Smooth muscle cell (in vitro differentiated cells): ENCODE data around the gene TEX14. TPM values are rescaled to one million over a fixed set of nuclear protein-coding genes. Genes with fewer than 3 reads are reported as not detected.
A peak's percentile ranks its signal among the peaks of the same experiment; 100 is the strongest.

Source experiments
- DNase-seq: peaks from one replicate; lab custom pipeline; 2025; ENCODE audit not compliant: unreplicated experiment; lab: John Stamatoyannopoulos, UW
- H2AFZ ChIP-seq: fragments of 200-600 bp; sonication (generic); 2 replicates; pipeline ENCODE4 v1.6.0; 2016; ENCODE audit warnings: antibody characterized with exemption, low read depth, mild to moderate bottlenecking
- H3F3A ChIP-seq: fragments of 200-600 bp; sonication (generic); 2 replicates; pipeline ENCODE4 v1.6.0; 2017; ENCODE audit warnings: antibody characterized with exemption, low read depth
- H3K27ac ChIP-seq: fragments of 200-600 bp; sonication (generic); 2 replicates; pipeline ENCODE4 v1.5.1; 2016; ENCODE audit warnings: low read depth, mild to moderate bottlenecking
- H3K27me3 ChIP-seq: fragments of 200-600 bp; sonication (generic); 2 replicates; pipeline ENCODE4 v1.6.1; 2016; ENCODE audit warnings: low read depth, mild to moderate bottlenecking
- H3K36me3 ChIP-seq: fragments of 200-600 bp; sonication (generic); 2 replicates; pipeline ENCODE4 v1.5.1; 2016; ENCODE audit warnings: low read depth
- H3K4me1 ChIP-seq: fragments of 200-600 bp; sonication (generic); 2 replicates; pipeline ENCODE4 v1.5.1; 2016; ENCODE audit warnings: low read depth
- H3K4me2 ChIP-seq: fragments of 200-600 bp; sonication (generic); 2 replicates; pipeline ENCODE4 v1.6.0; 2016; ENCODE audit warnings: mild to moderate bottlenecking
- H3K4me3 ChIP-seq: fragments of 200-600 bp; sonication (generic); 2 replicates; pipeline ENCODE4 v1.5.1; 2016; ENCODE audit warnings: mild to moderate bottlenecking
- H3K79me2 ChIP-seq: fragments of 200-600 bp; sonication (generic); 2 replicates; pipeline ENCODE4 v1.6.0; 2016; ENCODE audit warnings: low read depth, mild to moderate bottlenecking
- H3K9ac ChIP-seq: fragments of 200-600 bp; sonication (generic); 2 replicates; pipeline ENCODE4 v1.6.0; 2016; ENCODE audit warnings: low read depth
- H3K9me3 ChIP-seq: fragments of 200-600 bp; sonication (generic); replicated peaks from 2 replicates; pipeline ENCODE4 v1.5.1; 2016; ENCODE audit warnings: low read depth
- H4K20me1 ChIP-seq: fragments of 200-600 bp; sonication (generic); 2 replicates; pipeline ENCODE4 v1.6.0; 2016; ENCODE audit warnings: low read depth
- WGBS: methylation state at CpG from one replicate; pipeline ENCODE4 v1.1.7; 2016; ENCODE audit warnings: low lambda C conversion rate; 5-methylcytosine and 5-hydroxymethylcytosine counted together
- polyA plus RNA-seq: library from polyadenylated mRNA; unstranded; fragments of >200 nt; fragmentation: Nextera tagmentation; extraction: Ambion mirVana; gene quantifications from 2 replicates; pipeline ENCODE4 v1.2.1, GENCODE V29; 2016
- total RNA-seq: library from RNA; depleted of rRNA; stranded (reverse); fragments of >200 nt; gene quantifications from 2 replicates; pipeline ENCODE4 v1.2.3, GENCODE V29; 2014
- TF ChIP-seq, protein P1 (sequence below): fragments of 200-600 bp; sonication (generic); IDR thresholded peaks from 2 replicates; pipeline ENCODE4 v1.5.1; 2017; ENCODE audit warnings: borderline replicate concordance, mild to moderate bottlenecking, antibody characterized with exemption; ENCODE audit not compliant: insufficient read depth, poor library complexity, severe bottlenecking

TEX14 gene
- total and polyA plus RNA-seq, 2 experiments from 2014 or later: 0.04 TPM; not detected in 1

DNA sequence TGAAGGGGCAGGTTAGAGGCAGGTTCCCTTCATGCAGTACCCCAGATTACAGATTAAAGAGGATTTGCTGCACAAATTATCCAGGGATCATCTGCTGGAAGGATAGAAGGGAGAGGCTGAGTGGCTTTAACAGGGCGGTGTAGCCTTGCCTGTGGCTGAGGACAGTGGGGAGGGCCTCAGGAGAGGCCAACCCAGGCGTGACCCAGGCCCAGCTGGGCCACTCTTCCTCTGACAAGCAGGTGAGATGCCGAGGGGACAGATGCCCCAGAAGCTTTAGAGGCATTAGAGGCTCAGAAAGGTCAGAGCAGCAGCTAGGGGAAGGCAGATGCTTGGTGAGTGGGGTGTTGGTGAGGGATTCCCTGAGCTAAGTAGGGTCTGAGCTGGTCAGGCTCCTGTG lies 159.3 kb downstream of the TEX14 start:
- no peaks in the 10 kb centered on the region for H3K79me2 ChIP-seq
- peaks cover 9% of the 10 kb centered on the region for H3K27me3 ChIP-seq
- peak overlapping the region; percentile 91 for H3K4me2 ChIP-seq
- TF ChIP-seq, protein P1, sequence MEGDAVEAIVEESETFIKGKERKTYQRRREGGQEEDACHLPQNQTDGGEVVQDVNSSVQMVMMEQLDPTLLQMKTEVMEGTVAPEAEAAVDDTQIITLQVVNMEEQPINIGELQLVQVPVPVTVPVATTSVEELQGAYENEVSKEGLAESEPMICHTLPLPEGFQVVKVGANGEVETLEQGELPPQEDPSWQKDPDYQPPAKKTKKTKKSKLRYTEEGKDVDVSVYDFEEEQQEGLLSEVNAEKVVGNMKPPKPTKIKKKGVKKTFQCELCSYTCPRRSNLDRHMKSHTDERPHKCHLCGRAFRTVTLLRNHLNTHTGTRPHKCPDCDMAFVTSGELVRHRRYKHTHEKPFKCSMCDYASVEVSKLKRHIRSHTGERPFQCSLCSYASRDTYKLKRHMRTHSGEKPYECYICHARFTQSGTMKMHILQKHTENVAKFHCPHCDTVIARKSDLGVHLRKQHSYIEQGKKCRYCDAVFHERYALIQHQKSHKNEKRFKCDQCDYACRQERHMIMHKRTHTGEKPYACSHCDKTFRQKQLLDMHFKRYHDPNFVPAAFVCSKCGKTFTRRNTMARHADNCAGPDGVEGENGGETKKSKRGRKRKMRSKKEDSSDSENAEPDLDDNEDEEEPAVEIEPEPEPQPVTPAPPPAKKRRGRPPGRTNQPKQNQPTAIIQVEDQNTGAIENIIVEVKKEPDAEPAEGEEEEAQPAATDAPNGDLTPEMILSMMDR: no peak
- H4K20me1 ChIP-seq: no peaks in the 10 kb centered on the region
- no peaks in the 10 kb centered on the region for H3K9me3 ChIP-seq
- no peaks in the 10 kb centered on the region for H3F3A ChIP-seq
- no peaks in the 10 kb centered on the region for H3K36me3 ChIP-seq
- H3K4me3 ChIP-seq: peak overlapping the region; percentile 61
- no peak overlapping the region for H3K27ac ChIP-seq
- DNase-seq: no peak
- peak overlapping the region; percentile 36 for H2AFZ ChIP-seq
- peaks cover 6% of the 10 kb centered on the region for H3K4me1 ChIP-seq
- H3K9ac ChIP-seq: no peak overlapping the region
- 79% methylated on average over 3 of the region's 3 CpGs for WGBS

DNA sequence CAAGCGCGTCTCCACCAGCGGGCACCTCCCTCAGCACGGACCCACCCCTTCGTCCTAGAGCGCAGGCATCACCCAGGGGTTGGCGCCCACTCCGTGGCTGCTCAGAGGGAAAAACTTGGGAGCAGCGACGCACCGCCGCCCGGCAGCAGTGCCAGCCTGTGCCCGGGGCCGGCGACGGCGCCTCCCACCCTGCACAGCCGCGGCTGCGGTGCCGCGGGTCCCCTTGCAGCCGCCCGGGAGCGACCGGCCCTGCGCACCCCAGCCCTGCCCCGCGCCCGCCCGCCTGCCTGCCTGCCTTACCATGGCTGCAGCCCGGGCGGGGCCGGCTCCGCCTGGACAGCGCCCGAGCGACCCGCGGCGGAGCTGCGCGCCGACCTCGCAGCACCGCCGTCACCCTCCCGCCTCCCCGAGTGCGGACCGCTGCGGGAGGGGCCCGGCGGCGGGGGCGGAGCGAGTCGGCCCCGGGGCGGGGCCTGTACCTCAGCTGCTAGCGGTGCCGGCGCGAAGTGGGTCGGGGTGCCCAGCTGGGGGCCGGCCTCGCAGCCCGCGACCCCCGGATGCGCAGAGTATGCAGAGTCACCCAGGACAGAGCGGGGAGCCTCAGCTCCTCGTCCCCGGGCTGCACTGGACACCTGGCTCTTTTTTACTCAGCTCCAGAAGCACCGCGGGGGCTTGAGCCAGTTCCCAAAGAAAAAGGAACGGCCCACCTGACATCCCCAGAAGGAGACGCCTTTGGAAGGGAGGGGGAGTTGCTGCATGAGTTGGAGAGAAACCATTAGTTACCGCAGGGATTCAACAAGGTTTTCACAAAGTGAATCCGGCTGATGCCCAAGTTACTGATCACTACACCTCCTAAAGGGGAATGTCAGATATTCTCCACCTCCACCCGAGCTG lies 159.9 kb downstream of the TEX14 start:
- no peaks in the 10 kb centered on the region for H3F3A ChIP-seq
- no peaks in the 10 kb centered on the region for H3K79me2 ChIP-seq
- no peaks in the 10 kb centered on the region for H3K9me3 ChIP-seq
- DNase-seq: peak; percentile 14
- peak overlapping the region; percentile 91 for H3K4me2 ChIP-seq
- peak overlapping the region; percentile 39 for H2AFZ ChIP-seq
- H3K4me1 ChIP-seq: peaks cover 6% of the 10 kb centered on the region
- no peak overlapping the region for H3K27ac ChIP-seq
- no peaks in the 10 kb centered on the region for H4K20me1 ChIP-seq
- WGBS: 4% methylated on average over 40 of the region's 82 CpGs
- no peaks in the 10 kb centered on the region for H3K36me3 ChIP-seq
- H3K4me3 ChIP-seq: peak overlapping the region; percentile 61
- no peak overlapping the region for H3K9ac ChIP-seq
- TF ChIP-seq, protein P1: no peak
- H3K27me3 ChIP-seq: peaks cover 9% of the 10 kb centered on the region

DNA sequence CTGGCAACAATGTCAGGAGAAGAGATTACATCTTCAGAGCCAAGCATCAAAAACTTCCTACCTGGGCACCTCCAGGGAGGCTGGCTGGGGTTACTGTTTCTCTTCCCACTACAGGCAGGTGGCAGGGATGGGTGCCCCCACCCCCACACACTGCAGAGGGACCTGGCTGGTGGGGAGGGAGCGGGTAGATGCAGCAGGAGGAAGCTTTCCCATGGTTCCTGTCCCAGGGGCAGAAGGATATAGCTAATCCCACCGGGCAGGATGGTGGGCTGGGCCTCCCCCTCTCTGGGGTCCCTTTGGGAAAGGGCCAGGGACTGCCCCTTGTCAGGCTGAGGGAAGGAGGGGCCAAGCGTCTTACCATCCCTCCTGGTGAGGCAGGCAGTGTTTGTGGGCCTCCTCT lies 160.7 kb downstream of the TEX14 start:
- Histone ChIP-seq H3K9ac (no peak overlapping the region), H3K4me2 (peak overlapping the region; percentile 91)

More for the DNA sequence above, 160.7 kb downstream of the TEX14 start:
- DNase-seq: no peak
- WGBS: 38% methylated on average over 3 of the region's 3 CpGs
- TF ChIP-seq, protein P1: no peak
- Histone ChIP-seq H3K27me3 (peaks cover 9% of the 10 kb centered on the region), H3F3A (no peaks in the 10 kb centered on the region), H4K20me1 (no peaks in the 10 kb centered on the region), H3K79me2 (no peaks in the 10 kb centered on the region), H3K9me3 (no peaks in the 10 kb centered on the region), H3K4me1 (peaks cover 6% of the 10 kb centered on the region), H2AFZ (peak overlapping the region; percentile 39), H3K27ac (no peak overlapping the region), H3K36me3 (no peaks in the 10 kb centered on the region), H3K4me3 (peak overlapping the region; percentile 61)
